ENCODE results near the gene GATB.

GRCh38 chr4:151694961-151695720, 65.7 kb downstream of the GATB start:
- TF ChIP-seq, protein P1, sequence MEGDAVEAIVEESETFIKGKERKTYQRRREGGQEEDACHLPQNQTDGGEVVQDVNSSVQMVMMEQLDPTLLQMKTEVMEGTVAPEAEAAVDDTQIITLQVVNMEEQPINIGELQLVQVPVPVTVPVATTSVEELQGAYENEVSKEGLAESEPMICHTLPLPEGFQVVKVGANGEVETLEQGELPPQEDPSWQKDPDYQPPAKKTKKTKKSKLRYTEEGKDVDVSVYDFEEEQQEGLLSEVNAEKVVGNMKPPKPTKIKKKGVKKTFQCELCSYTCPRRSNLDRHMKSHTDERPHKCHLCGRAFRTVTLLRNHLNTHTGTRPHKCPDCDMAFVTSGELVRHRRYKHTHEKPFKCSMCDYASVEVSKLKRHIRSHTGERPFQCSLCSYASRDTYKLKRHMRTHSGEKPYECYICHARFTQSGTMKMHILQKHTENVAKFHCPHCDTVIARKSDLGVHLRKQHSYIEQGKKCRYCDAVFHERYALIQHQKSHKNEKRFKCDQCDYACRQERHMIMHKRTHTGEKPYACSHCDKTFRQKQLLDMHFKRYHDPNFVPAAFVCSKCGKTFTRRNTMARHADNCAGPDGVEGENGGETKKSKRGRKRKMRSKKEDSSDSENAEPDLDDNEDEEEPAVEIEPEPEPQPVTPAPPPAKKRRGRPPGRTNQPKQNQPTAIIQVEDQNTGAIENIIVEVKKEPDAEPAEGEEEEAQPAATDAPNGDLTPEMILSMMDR (IDR thresholded peaks at IDR 0.05): no peak
- no peak for TF ChIP-seq POLR2A (IDR thresholded peaks at IDR 0.05)

All from Peyer's patch (tissue), 4 donors.